ENCODE results near the gene NPM3.

The NPM3 gene

DNA sequence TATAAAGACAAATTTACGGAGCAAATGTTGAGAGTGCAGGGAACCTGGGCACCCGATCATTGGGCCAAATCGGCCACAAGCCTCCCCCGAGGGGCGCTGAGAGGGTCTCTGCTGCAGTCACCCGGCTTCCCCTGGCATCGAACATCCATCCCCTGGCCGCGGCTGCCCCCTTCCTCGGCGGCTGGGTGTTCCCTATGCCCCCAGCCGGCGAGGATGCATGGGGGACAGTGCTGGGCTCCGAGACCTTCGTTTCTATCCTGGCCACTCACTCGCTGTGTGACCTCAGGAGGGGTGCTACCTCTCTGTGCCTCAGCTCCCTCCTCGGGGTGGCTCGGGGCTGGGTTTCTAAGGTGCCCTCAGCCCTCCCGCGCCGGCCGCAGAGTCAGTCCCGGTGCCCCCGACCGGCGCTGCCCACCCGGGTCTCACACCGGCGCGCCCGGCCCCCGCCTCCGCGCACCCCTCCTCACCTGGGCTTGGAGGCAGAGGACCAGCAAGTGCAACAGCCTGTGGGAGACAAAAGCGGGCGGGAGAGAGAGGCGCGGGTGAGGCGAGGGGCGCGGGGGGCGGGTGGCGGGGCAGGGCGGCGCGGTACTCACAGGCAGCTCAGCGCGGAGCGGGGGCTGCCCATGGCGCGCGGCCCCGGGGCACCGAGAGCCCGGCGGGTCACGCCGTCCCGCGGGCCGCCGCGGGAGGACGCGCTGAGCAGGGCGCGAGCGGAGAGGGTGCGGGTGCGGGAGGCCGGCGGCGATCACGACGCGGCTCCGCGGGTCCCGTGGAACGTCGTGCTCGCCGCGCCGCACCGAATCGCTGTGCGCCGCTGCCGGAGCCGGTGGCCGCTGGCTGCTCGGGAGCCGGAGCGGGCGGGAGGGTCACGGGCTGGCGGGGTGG lies 7.7 kb downstream of the NPM3 start, which contains the start of gene FGF8:
Gene FGF8, minus strand, starts transcription at position 842 of the 888 bp plus-strand sequence. Its CDS starts 214 bp downstream, at position 628.
- Histone ChIP-seq H3K4me3 (ENCODE audit: low read length) (no peak within 1 kb of the TSS), H3K27me3 (replicated peaks; ENCODE audit: insufficient read depth, low read length) (peaks cover 71% of the 10 kb centered on the region), H3K4me1 (ENCODE audit: low read length) (peaks cover 6% of the 10 kb centered on the region), H3K36me3 (replicated peaks; ENCODE audit: insufficient read depth, low read length) (no peaks in the 10 kb centered on the region), H3K27ac (ENCODE audit: low read length) (no peak within 1 kb of the TSS), H4K20me1 (ENCODE audit: insufficient read depth, low read length) (no peaks in the 10 kb centered on the region), H3K9me2 (replicated peaks; ENCODE audit: insufficient read depth, low read length) (no peaks in the 10 kb centered on the region), H3F3A (ENCODE audit: insufficient read depth, low read length) (no peaks in the 10 kb centered on the region), H3K9ac (ENCODE audit: low read length) (no peak within 1 kb of the TSS), H3K4me2 (ENCODE audit: low read depth, low read length) (no peak within 1 kb of the TSS), H2AFZ (ENCODE audit: low read length) (no peak within 1 kb of the TSS), H3K79me2 (ENCODE audit: low read length) (no peaks in the 10 kb centered on the region), H3K9me3 (replicated peaks; ENCODE audit: insufficient read depth, low read length) (no peaks in the 10 kb centered on the region)
- no peak for DNase-seq
- TF ChIP-seq CTCF (IDR thresholded peaks at IDR 0.05; ENCODE audit: low read length) (no peak), EZH2phosphoT487 (IDR thresholded peaks at IDR 0.05; ENCODE audit: low read length) (no peak), EZH2 (optimal IDR thresholded peaks at IDR 0.05; ENCODE audit: low read depth, low read length) (peak; percentile 97)

DNA sequence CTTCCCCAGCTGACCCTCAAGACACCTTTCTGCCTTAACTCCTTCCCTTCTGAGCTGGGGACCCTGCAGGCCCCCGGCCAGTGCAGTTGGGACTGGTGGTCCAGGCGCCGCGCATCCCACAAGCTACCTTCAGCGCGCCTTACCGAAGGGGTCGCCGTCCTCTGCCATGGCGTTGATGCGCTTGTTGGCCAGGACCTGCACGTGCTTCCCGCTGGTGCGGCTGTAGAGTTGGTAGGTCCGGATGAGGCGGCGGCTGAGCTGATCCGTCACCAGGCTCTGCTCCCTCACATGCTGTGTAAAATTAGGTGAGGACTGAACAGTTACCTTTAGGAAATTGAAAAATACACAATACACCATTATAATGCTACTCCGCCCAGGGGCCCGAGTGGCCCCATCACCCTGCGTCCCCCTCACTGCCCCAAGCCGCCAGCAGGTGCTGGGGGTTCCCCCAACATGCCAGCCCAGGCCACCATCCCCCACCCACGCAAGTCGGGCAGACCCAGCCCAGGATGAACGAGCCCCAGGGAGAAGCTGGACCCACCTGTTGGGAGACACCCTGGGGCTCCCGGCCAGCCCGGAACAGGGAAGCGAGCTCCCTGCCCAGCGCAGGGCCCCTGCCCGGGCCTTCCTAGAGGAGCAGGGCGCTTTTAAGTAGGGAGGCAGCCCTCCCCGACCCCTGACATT lies 8.5 kb downstream of the NPM3 start:
- no peaks in the 10 kb centered on the region for H3K4me1 ChIP-seq (ENCODE audit: low read length)
- no peak overlapping the region for H2AFZ ChIP-seq (ENCODE audit: low read length)
- H3K9me2 ChIP-seq (replicated peaks; ENCODE audit: insufficient read depth, low read length) = no peaks in the 10 kb centered on the region
- no peak overlapping the region for H3K9ac ChIP-seq (ENCODE audit: low read length)
- DNase-seq = no peak
- H3K9me3 ChIP-seq (replicated peaks; ENCODE audit: insufficient read depth, low read length) = no peaks in the 10 kb centered on the region
- H3K36me3 ChIP-seq (replicated peaks; ENCODE audit: insufficient read depth, low read length) = no peaks in the 10 kb centered on the region
- H3F3A ChIP-seq (ENCODE audit: insufficient read depth, low read length) = no peaks in the 10 kb centered on the region
- TF ChIP-seq CTCF (IDR thresholded peaks at IDR 0.05; ENCODE audit: low read length) = no peak
- TF ChIP-seq EZH2 (optimal IDR thresholded peaks at IDR 0.05; ENCODE audit: low read depth, low read length) = no peak
- no peak for TF ChIP-seq EZH2phosphoT487 (IDR thresholded peaks at IDR 0.05; ENCODE audit: low read length)
- H3K4me3 ChIP-seq (ENCODE audit: low read length) = no peak overlapping the region
- H3K27ac ChIP-seq (ENCODE audit: low read length) = no peak overlapping the region
- no peaks in the 10 kb centered on the region for H3K79me2 ChIP-seq (ENCODE audit: low read length)
- no peak overlapping the region for H3K4me2 ChIP-seq (ENCODE audit: low read depth, low read length)
- H3K27me3 ChIP-seq (replicated peaks; ENCODE audit: insufficient read depth, low read length) = peaks cover 76% of the 10 kb centered on the region
- no peaks in the 10 kb centered on the region for H4K20me1 ChIP-seq (ENCODE audit: insufficient read depth, low read length)

DNA sequence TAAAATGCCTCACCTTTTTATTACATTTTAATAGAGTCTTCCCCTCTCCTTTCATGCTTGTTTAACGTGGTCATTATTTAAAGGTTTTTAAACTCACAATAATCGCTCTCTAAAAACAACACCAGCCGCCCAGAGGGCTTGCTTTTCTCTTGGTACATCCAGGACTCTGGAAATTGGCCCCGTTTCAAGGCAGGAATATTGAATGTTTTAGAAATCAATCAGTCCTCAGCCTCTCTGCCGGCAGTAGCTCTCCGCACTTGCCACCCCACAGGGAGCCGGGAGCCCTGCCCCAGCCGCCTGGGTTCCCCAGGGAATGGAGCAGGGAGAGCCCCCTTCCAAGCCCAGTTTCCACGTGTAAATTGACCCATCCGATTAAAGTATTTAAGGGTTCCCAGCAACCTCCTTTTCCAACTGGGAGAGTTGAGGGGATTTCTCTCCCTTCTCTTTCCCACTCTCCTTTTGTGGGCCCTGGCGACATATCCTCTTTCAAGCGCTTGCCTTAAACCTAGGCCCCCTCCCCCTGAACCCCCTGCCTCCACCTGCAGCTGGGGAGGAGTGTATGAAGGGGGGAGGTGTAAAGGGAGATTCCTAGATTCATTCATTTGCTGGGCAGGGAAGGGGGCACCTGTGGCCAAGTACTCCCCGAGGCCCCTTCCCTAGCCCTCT lies 9.2 kb downstream of the NPM3 start:
- Histone ChIP-seq H3K27me3 (replicated peaks; ENCODE audit: insufficient read depth, low read length) (peaks cover 76% of the 10 kb centered on the region), H3K4me3 (ENCODE audit: low read length) (no peak overlapping the region), H4K20me1 (ENCODE audit: insufficient read depth, low read length) (no peaks in the 10 kb centered on the region), H3K79me2 (ENCODE audit: low read length) (no peaks in the 10 kb centered on the region), H3K27ac (ENCODE audit: low read length) (no peak overlapping the region), H3K36me3 (replicated peaks; ENCODE audit: insufficient read depth, low read length) (no peaks in the 10 kb centered on the region), H3K4me1 (ENCODE audit: low read length) (no peaks in the 10 kb centered on the region), H3K9ac (ENCODE audit: low read length) (no peak overlapping the region), H3K9me2 (replicated peaks; ENCODE audit: insufficient read depth, low read length) (no peaks in the 10 kb centered on the region), H3K9me3 (replicated peaks; ENCODE audit: insufficient read depth, low read length) (no peaks in the 10 kb centered on the region), H3F3A (ENCODE audit: insufficient read depth, low read length) (no peaks in the 10 kb centered on the region), H2AFZ (ENCODE audit: low read length) (no peak overlapping the region), H3K4me2 (ENCODE audit: low read depth, low read length) (no peak overlapping the region)
- no peak for DNase-seq
- TF ChIP-seq EZH2 (optimal IDR thresholded peaks at IDR 0.05; ENCODE audit: low read depth, low read length) (no peak), CTCF (IDR thresholded peaks at IDR 0.05; ENCODE audit: low read length) (no peak)
